ENCODE results near the gene PYGM.
A peak's percentile ranks its signal among the peaks of the same experiment; 100 is the strongest.

PYGM gene

DNA sequence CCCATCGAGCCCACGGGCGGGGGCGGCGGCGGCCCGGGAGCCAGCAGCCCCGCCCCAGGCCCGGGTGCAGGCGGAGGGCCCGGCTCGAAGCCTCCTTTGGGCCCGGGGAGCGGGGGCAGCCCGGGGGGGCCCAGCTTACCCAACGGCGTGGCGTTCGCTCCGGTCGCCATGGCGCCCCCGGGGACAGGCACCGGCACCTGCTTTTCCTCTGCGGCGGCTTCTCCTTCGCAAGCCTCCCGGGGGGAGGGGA, 18.4 kb upstream of the PYGM start:
- H3K27me3 ChIP-seq (ENCODE audit: control insufficient read depth, insufficient read depth, low read length): no peaks in the 10 kb centered on the region
- H3K9ac ChIP-seq: peak overlapping the region; percentile 87
- TF ChIP-seq CTCF (IDR thresholded peaks at IDR 0.05): no peak
- peak overlapping the region; percentile 53 for H2AFZ ChIP-seq
- peaks cover 5% of the 10 kb centered on the region for H3K4me1 ChIP-seq
- H3K36me3 ChIP-seq (ENCODE audit: control insufficient read depth, insufficient read depth, low read length): no peaks in the 10 kb centered on the region
- no peak overlapping the region for H3K4me2 ChIP-seq (ENCODE audit: low read length)
- H3K27ac ChIP-seq: peak overlapping the region; percentile 97
- peak overlapping the region; percentile 73 for H3K4me3 ChIP-seq (ENCODE audit: low read depth, low read length)
- H3K79me2 ChIP-seq: peaks cover 26% of the 10 kb centered on the region
- no peaks in the 10 kb centered on the region for H3K9me3 ChIP-seq (ENCODE audit: control insufficient read depth, low read length)

GRCh38 chr11:64777449-64778222, 17.9 kb upstream of the PYGM start:
- no peak for TF ChIP-seq CTCF (IDR thresholded peaks at IDR 0.05)
- Histone ChIP-seq H3K4me2 (ENCODE audit: low read length) (peak overlapping the region; percentile 79), H3K27me3 (ENCODE audit: control insufficient read depth, insufficient read depth, low read length) (no peaks in the 10 kb centered on the region), H3K4me1 (peaks cover 7% of the 10 kb centered on the region), H2AFZ (no peak overlapping the region), H3K27ac (peak overlapping the region; percentile 51), H3K9ac (no peak overlapping the region), H3K79me2 (peaks cover 28% of the 10 kb centered on the region), H3K4me3 (ENCODE audit: low read depth, low read length) (peak overlapping the region; percentile 81), H3K9me3 (ENCODE audit: control insufficient read depth, low read length) (no peaks in the 10 kb centered on the region), H3K36me3 (ENCODE audit: control insufficient read depth, insufficient read depth, low read length) (no peaks in the 10 kb centered on the region)

- no peaks in the 10 kb centered on the region for H3K27me3 ChIP-seq (ENCODE audit: control insufficient read depth, insufficient read depth, low read length)
- no peaks in the 10 kb centered on the region for H3K9me3 ChIP-seq (ENCODE audit: control insufficient read depth, low read length)
- peak overlapping the region; percentile 51 for H3K27ac ChIP-seq
- no peak overlapping the region for H3K9ac ChIP-seq
- no peaks in the 10 kb centered on the region for H3K36me3 ChIP-seq (ENCODE audit: control insufficient read depth, insufficient read depth, low read length)
- TF ChIP-seq CTCF (IDR thresholded peaks at IDR 0.05): no peak
- H2AFZ ChIP-seq: no peak overlapping the region
- peaks cover 9% of the 10 kb centered on the region for H3K4me1 ChIP-seq
- H3K4me2 ChIP-seq (ENCODE audit: low read length): peak overlapping the region; percentile 79
- H3K4me3 ChIP-seq (ENCODE audit: low read depth, low read length): peak overlapping the region; percentile 81
- H3K79me2 ChIP-seq: peaks cover 30% of the 10 kb centered on the region
Measured at GRCh38 chr11:64776875-64777274, 17.1 kb upstream of the PYGM start.

DNA sequence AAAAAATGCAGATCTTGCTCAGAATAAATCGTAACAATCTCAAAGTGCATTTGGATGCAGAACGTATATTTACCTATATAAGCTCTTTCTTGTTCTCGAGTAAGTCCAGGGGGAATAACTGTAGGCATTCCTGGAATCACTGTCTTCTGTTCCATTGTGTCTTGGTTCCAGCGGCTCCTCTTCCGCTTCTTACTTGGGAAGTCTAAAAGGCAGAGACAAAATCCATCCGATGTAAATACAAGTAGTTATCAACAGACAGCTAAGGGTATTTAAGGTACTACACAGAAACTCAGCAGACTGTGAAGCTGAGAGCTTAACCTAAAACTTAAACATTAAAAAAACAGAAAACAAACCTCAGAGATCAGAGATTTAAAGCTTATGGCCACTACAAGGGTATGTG, 16.7 kb upstream of the PYGM start:
- no peak for TF ChIP-seq CTCF (IDR thresholded peaks at IDR 0.05)
- Histone ChIP-seq H3K9ac (no peak overlapping the region), H3K27ac (no peak overlapping the region), H3K36me3 (ENCODE audit: control insufficient read depth, insufficient read depth, low read length) (no peaks in the 10 kb centered on the region), H3K79me2 (peaks cover 30% of the 10 kb centered on the region), H3K4me3 (ENCODE audit: low read depth, low read length) (peak overlapping the region; percentile 81), H3K27me3 (ENCODE audit: control insufficient read depth, insufficient read depth, low read length) (no peaks in the 10 kb centered on the region), H2AFZ (no peak overlapping the region), H3K4me1 (peaks cover 9% of the 10 kb centered on the region), H3K4me2 (ENCODE audit: low read length) (peak overlapping the region; percentile 79), H3K9me3 (ENCODE audit: control insufficient read depth, low read length) (no peaks in the 10 kb centered on the region)

GRCh38 chr11:64774144-64774543, 14.4 kb upstream of the PYGM start:
- no peak for TF ChIP-seq CTCF (IDR thresholded peaks at IDR 0.05)
- peaks cover 40% of the 10 kb centered on the region for H3K79me2 ChIP-seq
- H3K36me3 ChIP-seq (ENCODE audit: control insufficient read depth, insufficient read depth, low read length): no peaks in the 10 kb centered on the region
- no peak overlapping the region for H3K27ac ChIP-seq
- no peaks in the 10 kb centered on the region for H3K27me3 ChIP-seq (ENCODE audit: control insufficient read depth, insufficient read depth, low read length)
- H3K4me3 ChIP-seq (ENCODE audit: low read depth, low read length): no peak overlapping the region
- H3K4me2 ChIP-seq (ENCODE audit: low read length): no peak overlapping the region
- H2AFZ ChIP-seq: no peak overlapping the region
- no peak overlapping the region for H3K9ac ChIP-seq
- H3K9me3 ChIP-seq (ENCODE audit: control insufficient read depth, low read length): no peaks in the 10 kb centered on the region
- H3K4me1 ChIP-seq: peaks cover 9% of the 10 kb centered on the region
